ENCODE results near the gene MYL3.

Gene MYL3

DNA sequence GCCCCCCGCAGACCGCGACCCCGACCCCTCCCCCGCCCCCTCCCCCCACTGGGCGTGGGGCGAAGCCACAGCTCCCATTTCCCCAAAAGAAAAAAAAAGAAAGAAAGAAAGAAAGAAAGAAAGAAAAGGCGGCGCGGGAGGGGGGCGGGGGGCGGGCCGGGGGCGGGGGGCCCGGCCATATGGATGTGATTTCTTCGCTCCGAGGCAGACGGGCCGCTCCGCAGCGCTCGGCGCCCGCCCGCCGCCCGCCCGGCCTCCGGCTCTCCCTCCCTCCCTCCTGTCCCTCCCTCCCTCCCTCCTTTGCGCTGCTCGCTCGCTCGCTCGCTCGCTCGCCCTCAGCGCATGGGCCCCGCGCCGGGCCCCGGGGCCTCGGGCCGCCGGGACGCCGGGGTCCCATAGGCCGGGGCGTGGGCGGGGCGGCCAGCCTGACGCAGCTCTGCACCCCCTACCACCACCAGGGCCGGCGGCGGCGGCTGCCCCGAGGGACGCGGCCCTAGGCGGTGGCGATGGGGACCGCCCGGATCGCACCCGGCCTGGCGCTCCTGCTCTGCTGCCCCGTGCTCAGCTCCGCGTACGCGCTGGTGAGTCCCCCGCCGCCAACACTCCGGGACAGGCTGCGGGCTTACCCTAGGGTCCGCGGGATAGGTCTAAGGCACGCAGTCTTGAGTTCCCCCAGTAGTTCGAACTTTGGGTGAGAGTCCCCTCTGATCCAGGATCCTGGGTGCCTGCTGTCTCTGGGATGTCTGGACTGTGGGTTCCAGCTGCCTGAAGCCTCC, 20.0 kb upstream of the MYL3 start:
- no peak for DNase-seq (ENCODE audit: low read depth, low spot score)

DNA sequence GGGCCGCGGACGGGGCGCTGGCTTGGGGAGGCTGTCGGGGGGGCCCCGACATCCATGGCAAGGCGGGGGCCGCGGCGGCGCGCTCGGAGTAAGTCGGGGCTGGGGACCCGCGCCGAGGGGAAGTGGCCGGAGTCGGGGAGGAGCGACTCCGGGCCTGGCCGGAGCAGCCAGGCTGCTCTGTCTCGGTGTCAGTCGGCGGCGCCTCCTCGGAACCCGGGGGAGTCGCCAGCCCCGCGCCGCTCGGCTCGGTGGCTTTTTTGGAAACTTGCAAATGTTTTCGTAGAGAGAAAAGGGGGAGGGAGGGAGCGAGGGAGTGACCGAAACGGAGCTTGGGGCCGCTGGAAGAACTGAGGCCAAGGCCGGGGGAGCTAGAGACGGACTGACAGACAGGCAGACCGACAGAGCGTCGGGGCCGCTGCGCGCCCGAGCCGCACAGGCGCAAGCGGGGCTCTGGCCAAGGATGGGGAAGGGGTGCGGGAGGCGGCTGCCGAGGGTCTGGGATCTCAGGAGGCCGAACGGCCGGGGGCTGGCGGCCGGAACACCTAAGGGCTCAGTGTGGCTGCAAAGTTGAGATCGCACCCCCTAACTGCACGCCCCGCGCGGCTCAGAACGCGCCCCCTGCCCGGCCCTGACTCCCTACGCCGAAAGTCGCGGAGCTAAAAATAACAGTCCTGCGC, 19.3 kb upstream of the MYL3 start:
- no peak for DNase-seq (ENCODE audit: low read depth, low spot score)

DNA sequence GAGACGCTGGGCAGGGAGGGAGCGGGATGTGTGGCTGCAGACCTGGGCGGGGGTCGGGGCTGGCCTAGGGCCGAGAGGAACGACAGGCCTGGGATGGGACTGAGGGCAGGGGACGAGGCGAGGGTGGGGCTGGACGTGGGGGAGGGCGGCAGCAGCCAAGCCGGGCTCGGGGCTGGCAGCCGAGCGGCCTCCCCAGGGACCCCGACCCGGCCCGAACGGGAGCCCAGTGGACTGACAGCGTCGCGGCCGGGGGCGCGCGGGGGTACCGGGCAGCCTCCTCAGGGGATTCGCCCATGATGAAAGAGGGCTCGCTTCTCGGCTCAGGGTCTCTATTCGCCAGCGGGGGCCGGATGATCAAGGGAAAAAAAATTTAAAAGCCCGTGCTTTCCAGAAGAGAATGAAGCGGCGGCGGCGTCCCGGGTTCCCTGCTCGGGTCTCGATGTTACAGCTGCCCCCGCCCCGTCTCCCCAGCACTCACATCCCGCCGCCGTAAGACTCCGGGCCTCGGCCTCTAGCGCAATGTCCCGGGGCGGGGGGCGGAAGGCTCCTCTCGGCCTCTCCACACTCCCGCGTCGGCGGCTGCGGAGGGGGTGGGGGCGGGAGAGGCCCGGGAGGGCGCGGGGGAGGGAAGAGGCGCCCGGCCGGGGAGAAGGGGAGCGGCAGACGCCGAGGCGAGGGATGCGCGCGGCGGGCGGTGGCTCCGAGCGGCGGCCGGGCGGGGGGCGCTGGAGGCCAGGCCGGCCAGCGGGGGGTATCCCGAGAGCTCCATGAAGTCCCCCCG, 18.5 kb upstream of the MYL3 start:
- no peak for DNase-seq (ENCODE audit: low read depth, low spot score)

DNA sequence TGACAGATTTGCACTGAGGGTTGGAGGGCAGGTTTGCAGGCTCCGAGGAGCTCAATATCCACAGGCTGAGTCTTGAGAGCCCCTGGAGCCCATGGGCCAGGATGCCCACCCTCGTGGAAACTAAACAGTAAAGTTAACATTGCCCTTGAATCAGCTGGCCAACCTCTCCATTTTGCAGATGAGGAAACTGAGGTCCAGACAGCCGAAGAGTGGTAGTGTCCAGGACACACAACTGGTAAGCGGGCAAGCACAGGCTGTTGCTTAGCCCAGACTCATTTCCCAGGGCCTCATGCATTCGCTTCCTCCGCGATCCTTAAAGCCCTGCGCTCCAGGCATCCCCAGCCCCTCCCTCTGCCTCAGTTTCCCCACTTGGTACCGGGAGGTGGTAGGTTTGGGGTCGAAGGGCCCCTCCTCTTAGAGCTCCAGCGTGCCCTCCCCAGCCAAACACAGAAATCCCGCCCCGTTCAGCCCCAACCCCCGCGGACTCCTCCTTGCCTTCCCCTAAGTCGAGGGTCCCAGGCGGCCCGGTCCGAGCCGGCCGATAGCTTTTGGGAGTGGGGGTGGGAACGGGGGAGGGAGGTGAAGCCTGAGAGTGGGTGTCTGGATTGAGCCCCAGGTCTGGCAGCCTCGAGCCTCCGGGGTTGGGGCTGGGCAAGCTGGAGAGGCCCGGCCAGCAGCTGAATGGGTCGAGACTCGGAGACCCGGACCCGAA, 17.8 kb upstream of the MYL3 start:
- DNase-seq (ENCODE audit: low read depth, low spot score) = no peak

DNA sequence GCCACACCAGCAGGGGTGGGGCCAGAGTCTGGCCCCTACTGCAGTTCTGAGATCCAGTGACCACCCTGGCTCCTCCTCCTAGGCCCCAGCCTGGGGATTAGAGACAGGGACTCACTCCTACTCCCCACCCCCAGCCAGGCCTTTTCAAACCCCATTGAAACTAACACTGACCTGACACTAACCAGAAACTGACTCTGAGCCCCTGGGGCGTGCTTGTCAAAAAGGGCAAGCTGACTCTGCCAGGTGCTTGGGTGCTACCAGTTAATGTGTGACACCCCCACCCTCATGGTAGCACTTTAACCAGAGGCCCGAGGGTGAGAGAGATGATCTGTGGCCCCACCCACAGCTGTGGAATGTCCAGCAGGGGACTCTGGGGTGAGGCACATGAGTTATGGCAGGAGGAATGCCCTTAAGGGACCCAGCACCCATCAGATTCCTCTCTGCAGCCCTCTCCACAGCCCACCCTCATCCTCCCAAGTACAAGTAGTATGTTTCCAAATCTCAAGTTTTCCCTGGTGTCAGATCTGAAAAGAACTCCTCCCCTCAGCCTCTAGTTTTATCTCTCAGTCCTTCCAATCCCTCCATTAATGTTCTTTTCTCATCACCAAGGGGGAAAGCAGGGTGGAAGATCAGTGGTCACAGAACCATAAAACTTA, 15.7 kb upstream of the MYL3 start:
- no peak for DNase-seq (ENCODE audit: low read depth, low spot score)

DNA sequence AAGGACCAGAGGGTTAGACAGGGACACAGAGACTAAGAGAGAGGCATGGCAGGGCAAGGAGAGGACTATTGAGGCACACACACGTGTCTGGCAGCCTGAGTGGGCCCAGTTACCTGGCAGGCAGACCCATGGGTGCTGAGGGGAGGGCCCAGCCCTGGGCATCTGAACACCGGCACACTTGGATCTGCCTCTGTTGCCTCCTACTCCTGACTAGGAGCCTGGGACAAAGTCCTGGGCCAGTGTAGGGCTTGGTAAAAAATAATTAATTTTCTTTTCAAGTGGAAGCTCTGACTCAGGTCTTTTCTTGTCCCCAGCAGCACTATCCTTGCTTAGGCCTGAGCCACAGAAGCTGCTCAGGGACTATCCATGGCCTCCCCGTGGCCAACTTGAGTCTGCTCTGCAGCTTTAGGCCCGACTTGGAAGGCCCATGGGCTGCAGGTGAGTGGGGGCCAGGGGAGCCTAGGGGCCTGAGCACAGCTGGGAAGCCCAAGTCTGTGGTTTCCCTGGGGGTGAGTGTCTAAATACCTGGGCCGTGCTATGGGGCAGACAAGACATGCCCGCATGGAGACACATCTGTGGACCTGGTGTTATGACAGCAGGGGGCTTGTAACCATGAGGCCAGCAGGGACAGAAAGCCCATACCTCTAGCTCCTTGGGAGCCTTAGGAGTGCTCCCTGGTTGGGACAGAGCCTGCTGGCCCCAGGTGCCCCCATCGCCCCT, 14.3 kb upstream of the MYL3 start, which contains the start of gene PTH1R:
Gene PTH1R, plus strand, starts transcription at position 316 of the 720 bp plus-strand sequence. CDS start 5,839 bp downstream, outside the sequence.
- DNase-seq (ENCODE audit: low read depth, low spot score) = no peak

DNA sequence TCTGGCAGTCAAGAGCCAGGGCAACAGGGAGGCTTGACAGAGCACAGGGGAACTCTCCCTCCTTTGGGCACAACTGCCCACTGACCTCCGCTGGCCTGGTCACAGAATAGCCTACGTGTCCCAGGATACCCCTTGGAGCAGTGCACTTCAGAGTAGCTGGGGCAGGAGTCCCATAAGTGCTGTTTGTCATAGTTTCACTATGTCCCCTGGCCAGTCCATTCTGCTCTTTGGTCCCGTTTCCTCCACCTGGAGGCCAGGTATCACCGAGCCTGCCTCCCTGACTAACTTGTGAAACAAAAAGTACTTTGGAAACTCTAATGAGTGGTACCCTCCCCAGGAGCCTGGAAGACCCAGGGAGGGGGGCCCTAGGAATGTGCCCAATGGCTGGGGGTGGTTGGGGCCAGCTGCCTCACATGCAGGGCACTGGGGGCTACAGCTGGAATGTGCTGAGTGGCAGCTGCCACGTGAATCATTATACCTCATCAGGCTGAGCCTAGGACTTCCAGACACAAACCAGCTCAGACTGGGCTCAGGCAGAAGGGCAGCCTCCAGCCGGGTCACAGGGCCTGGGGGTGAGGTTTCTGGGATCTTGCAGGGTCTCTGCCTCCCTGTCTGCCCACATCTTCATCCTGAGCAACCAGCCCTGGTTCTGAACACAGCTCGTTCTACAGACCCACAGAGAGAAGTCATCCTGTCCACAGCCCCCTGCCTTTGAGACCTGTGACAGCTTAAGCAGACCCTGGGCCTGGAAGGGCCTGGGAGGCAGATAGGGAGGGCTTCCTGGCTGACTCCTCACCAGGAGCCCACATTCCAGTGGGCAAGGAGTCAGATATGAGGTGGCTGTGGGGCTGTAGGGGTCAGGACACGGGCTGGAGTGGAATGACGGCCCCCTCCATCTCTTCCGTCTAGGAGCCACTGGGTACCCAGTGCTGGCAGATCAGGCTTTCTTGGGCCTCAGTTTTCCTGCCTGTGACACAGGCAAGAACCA, 13.4 kb upstream of the MYL3 start:
- no peak for DNase-seq (ENCODE audit: low read depth, low spot score)

DNA sequence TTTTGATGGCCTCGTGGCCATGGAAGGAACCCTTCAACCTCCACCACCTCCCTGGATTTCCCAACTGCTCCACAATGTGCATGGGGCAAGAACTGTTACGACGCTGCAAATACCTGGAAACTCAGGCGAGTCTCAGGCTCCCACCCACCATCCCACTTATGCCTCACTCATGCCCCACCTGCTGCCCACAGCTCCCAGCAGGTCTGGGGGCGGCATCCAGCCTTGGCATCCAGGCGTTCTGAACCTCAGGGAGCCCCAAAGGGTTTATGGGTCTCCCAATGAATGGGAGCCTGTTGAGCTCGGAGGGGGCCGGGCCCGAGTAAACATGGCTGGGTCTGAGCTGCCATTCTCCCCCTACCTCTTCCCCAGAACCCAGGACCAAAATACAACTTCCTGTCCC, 12.3 kb upstream of the MYL3 start:
- no peak for DNase-seq (ENCODE audit: low read depth, low spot score)

DNA sequence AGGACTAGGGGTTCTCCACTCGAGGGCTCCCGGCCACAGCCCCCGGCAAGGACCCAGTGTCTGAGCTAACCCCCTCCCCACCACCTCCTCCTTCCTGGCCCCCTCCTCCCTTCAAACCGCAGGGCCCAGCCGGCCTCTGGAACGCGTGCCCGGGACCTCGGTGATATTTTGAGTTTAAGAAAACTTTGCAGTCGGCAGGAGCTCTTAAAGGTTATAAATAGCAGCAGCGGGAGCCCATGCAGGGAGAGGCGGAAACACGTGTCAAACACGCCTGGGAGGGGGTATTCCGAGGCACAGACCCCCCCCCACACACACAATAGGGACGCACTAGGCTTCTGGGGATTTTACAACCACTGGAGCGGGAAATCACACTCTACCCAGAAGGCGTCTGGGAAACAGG, 11.2 kb upstream of the MYL3 start:
- DNase-seq (ENCODE audit: low read depth, low spot score) = no peak

DNA sequence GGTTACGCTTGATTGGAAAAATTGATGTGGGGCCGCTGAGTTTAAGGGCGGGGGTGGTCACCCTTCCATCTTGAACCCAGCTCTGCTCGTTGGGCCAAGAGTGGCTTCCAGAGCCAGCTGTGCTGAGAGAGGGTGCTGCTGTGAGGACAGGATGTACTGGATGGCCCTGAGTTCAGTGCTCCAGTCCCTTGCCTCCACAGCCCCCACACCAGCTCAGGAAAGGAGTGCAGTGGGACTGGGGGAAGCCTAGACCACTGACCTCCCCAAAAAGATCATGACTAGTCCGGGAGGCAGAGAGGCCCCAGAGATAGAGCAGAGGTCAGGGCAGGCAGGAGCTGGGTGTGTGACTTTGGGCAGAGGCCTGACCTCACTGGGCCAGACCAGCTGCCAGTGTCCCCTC, 10.3 kb upstream of the MYL3 start:
- no peak for DNase-seq (ENCODE audit: low read depth, low spot score)

DNA sequence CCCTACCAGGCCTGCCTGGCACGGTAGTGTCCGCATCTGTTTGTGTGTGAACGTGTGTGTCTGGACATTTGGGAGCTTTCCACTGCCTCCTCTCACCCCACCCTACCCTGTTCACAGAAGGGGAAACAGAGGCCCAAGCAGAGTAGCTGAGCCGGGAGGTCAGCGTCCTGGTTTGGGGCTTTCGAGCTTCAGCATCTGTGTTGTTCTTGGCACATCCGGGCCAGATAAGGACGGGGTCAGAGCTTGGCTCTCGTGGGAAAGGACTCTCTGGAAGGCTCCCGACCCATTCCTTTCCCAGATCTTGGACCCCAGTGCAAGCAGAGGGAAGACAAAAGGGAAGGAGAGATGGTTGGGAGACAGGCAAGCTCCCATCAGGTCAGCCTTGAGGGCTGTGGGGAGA, 8.0 kb upstream of the MYL3 start:
- DNase-seq (ENCODE audit: low read depth, low spot score) = no peak

DNA sequence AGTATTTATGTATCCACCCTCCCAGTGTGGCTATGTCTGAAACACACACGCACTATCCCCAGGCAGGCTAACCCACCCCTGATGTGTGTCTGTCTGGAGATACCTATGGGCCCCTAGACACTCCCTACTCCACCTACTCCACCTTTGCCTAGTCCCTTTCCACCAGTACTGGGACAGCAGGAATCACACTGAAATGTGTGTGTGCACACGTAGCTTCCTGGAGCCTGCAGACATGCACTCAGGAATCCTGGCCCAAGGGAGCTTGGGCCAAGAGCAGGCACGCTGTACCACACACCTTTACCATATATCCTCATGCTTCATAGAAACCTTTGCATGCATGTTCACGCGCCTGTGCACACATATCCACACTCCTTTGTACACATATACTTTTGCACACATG, 7.4 kb upstream of the MYL3 start:
- DNase-seq (ENCODE audit: low read depth, low spot score) = no peak

DNA sequence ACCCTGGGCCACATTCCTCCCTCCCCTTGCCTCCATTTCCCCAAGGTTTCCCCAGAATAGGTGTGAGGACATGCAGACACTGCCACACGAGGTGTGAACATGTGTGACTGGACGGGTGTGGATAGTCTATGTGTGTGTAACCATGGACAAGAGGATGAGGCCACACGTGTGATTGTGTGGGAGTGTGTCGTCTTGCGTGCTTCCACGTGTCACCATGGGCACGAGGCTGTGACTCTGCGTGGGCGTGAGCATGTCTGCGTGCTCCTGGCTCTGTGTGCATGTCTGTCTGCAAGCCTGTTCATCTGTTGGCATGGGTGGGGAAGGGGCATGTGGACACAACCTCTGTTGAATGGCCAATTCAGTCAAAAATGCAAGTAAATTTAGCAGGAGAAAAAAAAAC, 6.2 kb upstream of the MYL3 start:
- no peak for DNase-seq (ENCODE audit: low read depth, low spot score)

DNA sequence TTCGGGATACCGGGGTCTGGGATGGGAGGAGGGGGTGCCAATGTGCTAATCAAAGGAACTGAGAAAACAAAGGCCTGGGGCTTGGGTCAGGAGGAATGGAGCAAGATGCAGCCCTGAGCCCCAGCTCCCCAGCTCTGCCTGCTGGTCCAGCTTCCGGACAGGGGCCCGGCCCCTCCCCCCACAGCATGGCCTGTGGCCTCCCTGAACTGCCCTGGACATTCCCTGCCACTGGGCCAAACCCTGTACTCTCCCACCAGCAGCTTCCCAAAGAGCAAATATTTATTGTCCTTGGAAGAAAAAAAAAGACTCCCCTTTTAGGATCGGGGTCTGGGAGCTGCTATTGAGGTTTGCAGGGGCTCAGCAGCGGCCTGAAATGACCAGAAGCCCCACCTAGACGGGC, 5.7 kb upstream of the MYL3 start:
- no peak for DNase-seq (ENCODE audit: low read depth, low spot score)

DNA sequence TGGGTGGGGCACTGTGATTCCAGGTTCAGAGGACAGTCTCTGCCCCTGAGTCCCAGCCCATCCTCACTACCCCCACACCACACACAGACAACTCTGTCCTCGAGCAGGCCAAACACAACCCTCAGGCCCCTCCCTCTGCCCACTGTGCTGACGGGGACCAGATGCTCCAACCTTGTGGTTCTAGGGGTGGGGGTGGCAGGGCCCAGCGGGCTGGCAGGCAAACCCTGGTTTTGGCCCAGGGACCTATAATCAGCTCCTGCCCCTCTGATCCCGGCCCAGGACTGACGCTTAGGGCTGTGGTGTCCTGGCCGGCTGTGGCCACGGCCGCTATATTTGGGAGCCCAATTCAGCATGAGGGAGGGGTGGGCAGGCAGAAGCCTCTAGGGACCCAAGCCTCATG, 5.0 kb upstream of the MYL3 start:
- no peak for DNase-seq (ENCODE audit: low read depth, low spot score)

DNA sequence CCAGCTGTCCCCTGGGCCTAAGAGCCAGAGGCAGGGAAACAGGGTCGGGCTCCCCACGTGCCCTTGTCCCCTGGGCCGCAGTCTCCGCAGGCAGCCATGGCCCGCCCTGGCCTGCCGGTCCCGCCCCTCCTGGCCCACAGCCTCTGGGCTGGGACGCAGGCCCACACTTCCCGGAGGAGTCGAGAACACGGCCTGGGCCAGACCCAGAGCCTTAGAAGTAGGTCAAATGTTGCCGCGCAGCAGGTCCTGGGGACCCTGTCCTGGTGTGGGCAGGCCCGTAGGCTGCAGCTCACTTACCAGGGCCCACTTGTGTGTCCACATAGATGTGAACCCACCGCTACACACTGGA, 4.3 kb upstream of the MYL3 start:
- no peak for DNase-seq (ENCODE audit: low read depth, low spot score)

DNA sequence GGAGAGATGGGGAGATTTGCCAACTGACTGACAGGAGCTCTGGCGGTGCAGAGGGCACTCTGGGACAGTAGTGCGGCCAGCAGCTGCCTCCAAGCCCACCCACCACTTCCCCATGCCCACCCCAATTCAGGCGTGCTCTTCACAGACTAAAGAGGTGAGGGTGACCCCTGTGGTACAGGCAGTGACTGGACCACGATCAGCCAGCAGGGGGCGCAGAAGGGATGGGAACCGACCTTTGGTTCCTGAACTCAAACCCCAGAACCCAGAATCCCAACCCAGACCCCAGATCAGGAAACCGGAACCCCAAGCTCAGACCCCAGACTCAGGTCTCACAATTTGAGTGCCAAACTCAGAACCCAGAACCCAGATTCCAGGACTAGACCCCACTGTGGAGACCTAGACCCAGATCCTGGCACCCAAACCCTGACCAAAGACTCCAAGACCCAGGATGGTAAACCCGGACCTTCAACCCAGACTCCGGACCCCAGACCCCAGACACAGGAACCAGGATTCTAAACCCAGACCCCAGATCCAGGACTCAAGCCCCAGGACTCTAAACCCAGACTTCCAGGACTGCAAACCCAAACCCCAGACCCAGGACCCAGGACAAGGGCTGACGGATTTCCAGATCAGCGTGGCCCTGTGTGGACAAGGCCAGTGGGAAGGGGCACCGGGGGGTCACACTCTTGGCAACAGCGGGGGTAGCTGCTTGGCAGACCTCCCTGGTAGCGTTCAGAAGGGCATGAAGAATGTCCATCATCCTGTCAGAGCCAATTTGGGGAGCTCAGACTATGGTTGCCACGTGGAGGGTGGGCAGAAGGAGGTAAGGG, 3.7 kb upstream of the MYL3 start:
- peak; percentile 69 for DNase-seq (ENCODE audit: low read depth, low spot score)

DNA sequence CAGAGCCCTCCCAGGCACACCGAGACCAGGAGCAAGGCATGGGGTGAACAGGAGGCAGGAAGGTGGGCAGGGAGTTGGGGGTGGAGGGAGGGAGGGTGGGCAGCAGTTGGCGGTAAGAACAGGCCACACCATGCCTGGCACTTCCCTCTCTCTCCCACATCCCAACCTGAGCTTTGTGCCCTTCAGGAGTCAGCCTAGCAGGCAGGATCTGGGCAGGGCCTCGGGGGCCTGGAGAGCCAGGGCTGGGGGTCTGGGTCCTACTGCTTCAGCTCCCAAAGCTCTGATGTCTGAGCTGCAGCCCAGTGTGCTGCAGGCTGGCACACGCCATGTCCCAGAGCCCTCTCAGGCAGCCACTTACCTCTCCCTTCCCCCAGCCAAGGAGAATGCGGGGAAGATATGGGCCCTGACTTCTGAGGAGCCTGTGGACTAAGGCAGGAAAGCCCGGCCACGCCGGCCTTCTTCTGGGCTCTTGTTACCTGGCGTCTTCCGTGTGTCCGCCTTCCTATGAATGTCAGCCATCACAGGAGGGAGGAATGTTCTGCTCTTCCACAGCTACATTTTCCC, 2.9 kb upstream of the MYL3 start:
- DNase-seq (ENCODE audit: low read depth, low spot score) = no peak

Data from activated CD4-positive, CD25-positive, alpha-beta regulatory T cell treated with anti-CD3 and anti-CD28 coated beads, Interleukin-2, amount 50 U/mL, for 16 hours (primary cell).